ENCODE data around the gene FDX1. TPM values are rescaled to one million over a fixed set of nuclear protein-coding genes. Genes with fewer than 3 reads are reported as not detected.
A peak's percentile ranks its signal among the peaks of the same experiment; 100 is the strongest.
"Not testable (repeated sequence)": the region's sequence is repeated elsewhere in the genome, so short reads cannot be mapped to it uniquely, and the experiment has no call there.

Gene FDX1
- total and polyA plus RNA-seq, 8 donors = 6.7 to 11.3 (median 8.3) TPM

DNA sequence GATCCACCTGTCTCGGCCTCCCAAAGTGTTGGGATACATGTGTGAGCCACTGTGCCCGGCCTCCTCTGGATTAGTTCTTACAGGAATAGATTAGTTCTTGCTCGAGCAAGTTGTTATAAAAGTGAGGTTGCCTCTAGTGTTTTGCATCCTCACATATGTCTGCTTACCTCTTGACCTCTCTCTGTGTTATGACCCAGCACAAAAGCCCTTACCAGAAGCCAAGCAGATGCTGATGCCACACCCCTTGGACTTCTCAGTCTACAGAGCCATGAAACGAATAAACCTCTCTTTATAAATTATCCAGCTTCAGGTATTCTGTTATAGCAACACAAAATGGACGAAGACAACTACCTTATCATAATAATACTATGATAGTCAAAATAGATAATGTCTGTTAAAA, 22.4 kb upstream of the FDX1 start:
- Histone ChIP-seq H3K4me3 (no peak overlapping the region), H3K9me3 (no peaks in the 10 kb centered on the region), H3K27me3 (no peaks in the 10 kb centered on the region), H3K27ac (no peak overlapping the region), H3K4me1 (no peaks in the 10 kb centered on the region), H3K36me3 (no peaks in the 10 kb centered on the region)
- WGBS, 2 donors = 76% methylated on average over 5 of the region's 5 CpGs
- no peak for DNase-seq
- TF ChIP-seq, protein P1, sequence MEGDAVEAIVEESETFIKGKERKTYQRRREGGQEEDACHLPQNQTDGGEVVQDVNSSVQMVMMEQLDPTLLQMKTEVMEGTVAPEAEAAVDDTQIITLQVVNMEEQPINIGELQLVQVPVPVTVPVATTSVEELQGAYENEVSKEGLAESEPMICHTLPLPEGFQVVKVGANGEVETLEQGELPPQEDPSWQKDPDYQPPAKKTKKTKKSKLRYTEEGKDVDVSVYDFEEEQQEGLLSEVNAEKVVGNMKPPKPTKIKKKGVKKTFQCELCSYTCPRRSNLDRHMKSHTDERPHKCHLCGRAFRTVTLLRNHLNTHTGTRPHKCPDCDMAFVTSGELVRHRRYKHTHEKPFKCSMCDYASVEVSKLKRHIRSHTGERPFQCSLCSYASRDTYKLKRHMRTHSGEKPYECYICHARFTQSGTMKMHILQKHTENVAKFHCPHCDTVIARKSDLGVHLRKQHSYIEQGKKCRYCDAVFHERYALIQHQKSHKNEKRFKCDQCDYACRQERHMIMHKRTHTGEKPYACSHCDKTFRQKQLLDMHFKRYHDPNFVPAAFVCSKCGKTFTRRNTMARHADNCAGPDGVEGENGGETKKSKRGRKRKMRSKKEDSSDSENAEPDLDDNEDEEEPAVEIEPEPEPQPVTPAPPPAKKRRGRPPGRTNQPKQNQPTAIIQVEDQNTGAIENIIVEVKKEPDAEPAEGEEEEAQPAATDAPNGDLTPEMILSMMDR (IDR thresholded peaks at IDR 0.05) = no peak
- no peak for FAIRE-seq
- no peak for ATAC-seq
- intact Hi-C loops (cut with DNase I) = no loop called here

DNA sequence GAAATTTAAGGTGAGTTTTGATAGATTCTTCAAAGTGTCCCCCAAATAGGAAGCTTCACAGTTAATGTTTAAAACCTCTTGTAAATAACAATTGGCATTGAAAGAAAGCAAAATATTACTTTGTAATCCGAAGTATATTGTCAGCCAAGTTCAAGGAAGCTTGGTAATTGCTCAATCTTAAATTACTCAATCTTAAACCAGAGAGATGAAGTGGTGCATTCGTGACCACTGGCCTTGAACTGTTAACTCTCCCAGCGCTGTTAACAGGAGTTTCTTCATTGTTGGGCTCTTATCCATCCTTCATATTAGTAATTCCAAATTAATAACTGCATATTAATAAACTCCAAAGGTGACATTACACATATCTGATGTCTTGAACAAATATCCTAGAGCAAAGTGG, 20.6 kb upstream of the FDX1 start:
- Histone ChIP-seq H3K9me3 (no peaks in the 10 kb centered on the region), H3K27ac (no peak overlapping the region), H3K4me3 (no peak overlapping the region), H3K36me3 (no peaks in the 10 kb centered on the region), H3K4me1 (no peaks in the 10 kb centered on the region), H3K27me3 (no peaks in the 10 kb centered on the region)
- ATAC-seq (peak in 2 of 4 donors; percentile 32 to 60), DNase-seq (no peak), FAIRE-seq (no peak)
- TF ChIP-seq, protein P1 (IDR thresholded peaks at IDR 0.05) = no peak
- intact Hi-C loops (cut with DNase I) = no loop called here
- WGBS, 2 donors = 8 to 9% methylated on average over 3 of the region's 3 CpGs

DNA sequence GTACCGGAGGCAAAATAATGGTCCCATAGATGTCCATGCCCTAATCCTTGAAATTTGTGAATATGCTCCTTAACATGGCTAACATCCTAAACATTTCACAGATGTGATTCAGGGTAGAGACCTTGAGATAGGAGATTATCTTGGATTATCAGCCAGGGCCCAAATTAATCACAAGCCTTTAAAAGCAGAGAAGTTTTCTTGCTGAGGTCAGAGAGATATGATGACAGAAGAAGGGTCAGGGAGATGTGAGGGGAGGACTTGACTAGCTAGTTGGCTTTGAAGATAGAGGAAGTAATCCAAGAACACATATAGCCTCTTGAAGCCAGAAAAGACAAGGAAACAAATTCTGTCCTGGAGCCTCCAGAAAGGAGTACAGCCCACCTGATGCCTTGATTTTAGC, 19.1 kb upstream of the FDX1 start:
- TF ChIP-seq, protein P1 (IDR thresholded peaks at IDR 0.05) = no peak
- no peak for FAIRE-seq
- no peak for ATAC-seq
- H3K27ac ChIP-seq = no peak overlapping the region
- intact Hi-C loops (cut with DNase I) = no loop called here
- H3K36me3 ChIP-seq = no peaks in the 10 kb centered on the region
- WGBS, 2 donors = 98 to 100% methylated on average over 1 of the region's 1 CpG
- no peak for DNase-seq
- H3K9me3 ChIP-seq = no peaks in the 10 kb centered on the region
- no peaks in the 10 kb centered on the region for H3K27me3 ChIP-seq
- no peak overlapping the region for H3K4me3 ChIP-seq
- H3K4me1 ChIP-seq = no peaks in the 10 kb centered on the region

DNA sequence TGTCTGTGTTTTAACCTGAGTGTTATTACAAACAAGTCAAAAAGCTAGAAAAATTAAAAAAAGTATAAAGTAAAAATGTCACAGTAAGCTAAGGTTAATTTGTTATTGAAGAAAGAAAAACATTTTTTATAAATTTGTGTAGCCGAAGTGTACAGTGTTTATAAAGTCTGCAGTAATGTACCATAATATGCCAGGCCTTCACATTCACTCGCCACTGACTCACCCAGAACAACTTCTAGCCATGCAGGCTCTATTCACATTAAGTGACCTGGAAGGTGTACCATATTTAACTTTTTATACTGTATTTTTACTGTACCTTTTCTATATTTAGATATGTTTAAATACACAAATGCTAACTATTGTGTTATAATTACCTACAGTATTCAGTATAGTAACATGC, 14.7 kb upstream of the FDX1 start:
- H3K9me3 ChIP-seq = no peaks in the 10 kb centered on the region
- ATAC-seq (no peak), FAIRE-seq (no peak), DNase-seq (no peak)
- no peaks in the 10 kb centered on the region for H3K36me3 ChIP-seq
- H3K27ac ChIP-seq = no peak overlapping the region
- TF ChIP-seq, protein P1 (IDR thresholded peaks at IDR 0.05) = no peak
- intact Hi-C loops (cut with DNase I) = no loop called here
- no peaks in the 10 kb centered on the region for H3K4me1 ChIP-seq
- H3K4me3 ChIP-seq = no peak overlapping the region
- WGBS, 2 donors = 94 to 95% methylated on average over 2 of the region's 2 CpGs
- H3K27me3 ChIP-seq = no peaks in the 10 kb centered on the region

DNA sequence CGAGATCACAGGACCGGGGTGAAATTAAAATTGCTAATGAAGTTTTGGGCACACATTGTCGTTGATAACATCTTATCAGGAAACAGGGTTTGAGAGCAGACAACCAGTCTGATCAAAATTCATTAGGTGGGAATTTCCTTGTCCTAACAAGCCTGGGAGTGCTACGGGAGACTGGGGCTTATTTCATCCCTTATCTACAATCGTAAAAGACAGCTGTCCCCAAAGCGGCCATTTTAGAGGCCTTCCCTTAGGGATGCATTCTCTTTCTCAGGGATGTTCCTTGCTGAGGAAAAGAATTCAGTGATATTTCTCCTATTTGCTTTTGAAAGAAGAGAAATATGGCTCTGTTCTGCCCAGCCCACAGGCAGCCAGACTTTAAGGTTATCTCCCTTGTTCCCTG, 8.1 kb upstream of the FDX1 start:
- intact Hi-C loops (cut with DNase I); H3K36me3 ChIP-seq; FAIRE-seq; H3K4me3 ChIP-seq; H3K9me3 ChIP-seq; H3K27me3 ChIP-seq; H3K27ac ChIP-seq; ATAC-seq; H3K4me1 ChIP-seq; DNase-seq: not testable (repeated sequence)
- 85 to 87% methylated on average over 6 of the region's 6 CpGs for WGBS, 2 donors
